Measurements from ENCODE around the gene PLCH2.

Gene PLCH2

GRCh38 chr1:2517966-2518365 lies 41.9 kb downstream of the PLCH2 start:
- no peak overlapping the region for H3K4me3 ChIP-seq (replicated peaks; ENCODE audit: low read depth, low read length)
- no peak for DNase-seq (ENCODE audit: extremely low read depth, low read depth)
- TF ChIP-seq CTCF (IDR thresholded peaks at IDR 0.05; ENCODE audit: low read depth, low read length, missing control alignments) = no peak

DNA sequence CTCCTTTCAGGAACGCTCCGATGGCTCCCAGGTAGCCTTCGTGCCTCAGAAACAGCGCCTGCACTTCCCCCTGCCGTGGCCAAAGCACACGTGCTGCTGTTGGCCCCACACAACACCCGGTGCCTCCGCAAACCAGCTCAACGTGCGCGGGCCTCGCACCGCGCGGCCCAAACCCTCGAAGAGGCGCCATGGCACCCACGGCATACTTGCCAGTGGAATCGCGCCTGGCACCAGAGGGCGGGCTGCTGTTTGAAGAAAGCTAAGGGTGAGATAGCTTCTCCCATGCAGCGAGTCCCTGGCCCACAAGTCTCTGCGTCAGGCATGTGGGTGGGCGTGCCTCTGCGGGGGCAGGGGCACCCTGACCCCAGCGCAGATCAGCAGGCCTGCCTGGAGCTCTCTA lies 42.4 kb downstream of the PLCH2 start:
- H3K4me3 ChIP-seq (replicated peaks; ENCODE audit: low read depth, low read length) = no peak overlapping the region
- no peak for TF ChIP-seq CTCF (IDR thresholded peaks at IDR 0.05; ENCODE audit: low read depth, low read length, missing control alignments)
- no peak for DNase-seq (ENCODE audit: extremely low read depth, low read depth)

GRCh38 chr1:2519029-2519685 lies 43.1 kb downstream of the PLCH2 start:
- no peak for DNase-seq (ENCODE audit: extremely low read depth, low read depth)
- no peak for TF ChIP-seq CTCF (IDR thresholded peaks at IDR 0.05; ENCODE audit: low read depth, low read length, missing control alignments)
- H3K4me3 ChIP-seq (replicated peaks; ENCODE audit: low read depth, low read length) = no peak overlapping the region

DNA sequence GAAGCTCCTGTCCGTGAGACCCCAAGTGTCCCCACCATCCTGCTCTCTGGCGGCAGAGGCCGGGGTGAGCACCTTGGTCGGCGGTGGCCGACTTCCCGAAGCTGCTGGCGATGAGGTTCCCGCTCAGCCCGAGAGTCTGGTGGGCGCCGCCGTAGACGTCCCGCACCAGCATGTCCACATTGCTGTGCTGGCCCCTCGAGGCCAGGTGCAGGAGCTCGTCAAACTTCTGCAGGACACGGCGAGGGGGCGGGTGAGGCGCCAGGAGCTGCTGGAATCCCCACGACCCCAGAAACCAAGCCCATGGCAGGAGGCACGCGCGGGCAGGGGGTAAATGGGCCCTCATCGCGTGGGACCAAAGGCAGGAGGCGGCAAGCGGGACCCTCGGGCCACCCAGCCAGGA lies 43.6 kb downstream of the PLCH2 start:
- no peak overlapping the region for H3K4me3 ChIP-seq (replicated peaks; ENCODE audit: low read depth, low read length)
- no peak for DNase-seq (ENCODE audit: extremely low read depth, low read depth)

GRCh38 chr1:2520206-2520605 lies 44.1 kb downstream of the PLCH2 start:
- H3K4me3 ChIP-seq (replicated peaks; ENCODE audit: low read depth, low read length) = no peak overlapping the region
- DNase-seq (ENCODE audit: extremely low read depth, low read depth) = no peak
- no peak for TF ChIP-seq CTCF (IDR thresholded peaks at IDR 0.05; ENCODE audit: low read depth, low read length, missing control alignments)

More for the DNA sequence above, 43.6 kb downstream of the PLCH2 start:
- TF ChIP-seq CTCF (IDR thresholded peaks at IDR 0.05; ENCODE audit: low read depth, low read length, missing control alignments) = no peak

GRCh38 chr1:2520806-2521205 lies 44.7 kb downstream of the PLCH2 start:
- no peak for DNase-seq (ENCODE audit: extremely low read depth, low read depth)
- H3K4me3 ChIP-seq (replicated peaks; ENCODE audit: low read depth, low read length) = no peak overlapping the region
- no peak for TF ChIP-seq CTCF (IDR thresholded peaks at IDR 0.05; ENCODE audit: low read depth, low read length, missing control alignments)

- no peak for TF ChIP-seq CTCF (IDR thresholded peaks at IDR 0.05; ENCODE audit: low read depth, low read length, missing control alignments)
- no peak for DNase-seq (ENCODE audit: extremely low read depth, low read depth)
- no peak overlapping the region for H3K4me3 ChIP-seq (replicated peaks; ENCODE audit: low read depth, low read length)
Measured at GRCh38 chr1:2522230-2522629, 46.1 kb downstream of the PLCH2 start.
